HepG2 (cell line): ENCODE data around the gene ITGB6.

Source experiments
- EP300 ChIP-seq, 3 experiments: sonication (generic) in 1 of 3; formaldehyde crosslinking in 1 of 3; IDR thresholded peaks; 2 replicates each; pipeline versions ENCODE4 v1.5.1 to v1.6.1; 2011 to 2020; ENCODE audit warnings: low read depth in 2 of 3, low read length in 2 of 3, borderline replicate concordance in 1 of 3, improper control_type of control experiment in 1 of 3, mild to moderate bottlenecking in 1 of 3, missing genetic modification reagents in 1 of 3, moderate library complexity in 1 of 3
- MTF1 ChIP-seq: sonication (generic); formaldehyde crosslinking; IDR thresholded peaks from 2 replicates; pipeline ENCODE4 v1.5.0; 2020; ENCODE audit warnings: missing genetic modification reagents
- MYNN ChIP-seq: sonication (generic); formaldehyde crosslinking; IDR thresholded peaks from 2 replicates; pipeline ENCODE4 v1.4.0; 2020; ENCODE audit warnings: mild to moderate bottlenecking, low read depth, missing genetic modification reagents
- RFXAP ChIP-seq: sonication (generic); formaldehyde crosslinking; IDR thresholded peaks from 2 replicates; pipeline ENCODE4 v1.4.0; 2020; ENCODE audit warnings: missing genetic modification reagents, borderline replicate concordance
- SMC3 ChIP-seq: IDR thresholded peaks from 2 replicates; pipeline ENCODE4 v1.6.1; 2011; ENCODE audit warnings: low read length, improper control_type of control experiment
- SP2 ChIP-seq: sonication (generic); formaldehyde crosslinking; IDR thresholded peaks from 2 replicates; pipeline ENCODE4 v1.5.1; 2020; ENCODE audit warnings: mild to moderate bottlenecking, missing genetic modification reagents
- SRF ChIP-seq: IDR thresholded peaks from 2 replicates; pipeline ENCODE4 v1.6.1; 2011; ENCODE audit warnings: mild to moderate bottlenecking, low read depth, low read length, moderate library complexity
- ZNF143 ChIP-seq: sonication (generic); formaldehyde crosslinking; IDR thresholded peaks from 2 replicates; pipeline ENCODE4 v1.4.0; 2020; ENCODE audit warnings: missing genetic modification reagents
- ZSCAN20 ChIP-seq: sonication (generic); formaldehyde crosslinking; IDR thresholded peaks from 2 replicates; pipeline ENCODE4 v1.4.0; 2020; ENCODE audit warnings: missing genetic modification reagents, mild to moderate bottlenecking, borderline replicate concordance
- TF ChIP-seq, protein P1 (sequence below): IDR thresholded peaks from 2 replicates; pipeline ENCODE4 v1.6.1; 2012; ENCODE audit warnings: inconsistent platforms

DNA sequence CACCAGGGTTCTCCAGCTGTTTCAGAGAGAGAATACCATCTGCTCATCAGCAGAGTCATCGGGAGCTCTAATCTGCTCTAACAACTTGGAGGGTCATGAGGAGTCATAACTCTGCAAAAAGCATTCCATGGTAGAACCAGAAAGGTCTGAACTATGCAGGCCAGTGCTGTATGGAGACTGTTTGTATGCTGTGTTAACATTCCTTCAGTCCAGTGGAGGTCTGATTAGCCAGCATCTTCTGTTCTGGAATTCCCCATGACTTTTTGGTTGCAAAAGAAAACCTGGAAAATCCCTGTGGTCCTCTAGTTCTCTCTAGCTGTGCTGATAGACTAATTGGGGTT is 9.4 kb upstream of the ITGB6 start:
- TF ChIP-seq SP2 (CRISPR knock-in tag): no peak
- TF ChIP-seq ZSCAN20 (CRISPR knock-in tag): no peak
- TF ChIP-seq RFXAP (CRISPR knock-in tag): no peak
- no peak for TF ChIP-seq SMC3
- TF ChIP-seq, protein P1, sequence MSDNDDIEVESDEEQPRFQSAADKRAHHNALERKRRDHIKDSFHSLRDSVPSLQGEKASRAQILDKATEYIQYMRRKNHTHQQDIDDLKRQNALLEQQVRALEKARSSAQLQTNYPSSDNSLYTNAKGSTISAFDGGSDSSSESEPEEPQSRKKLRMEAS: no peak
- TF ChIP-seq ZNF143 (CRISPR knock-in tag): no peak
- TF ChIP-seq MTF1 (CRISPR knock-in tag): no peak
- no peak for TF ChIP-seq EP300 (IDR thresholded peaks at IDR 0.05; ENCODE audit: low read depth in 2 of 2, low read length in 2 of 2)
- TF ChIP-seq EP300 (CRISPR knock-in tag; IDR thresholded peaks at IDR 0.05; ENCODE audit: borderline replicate concordance): no peak
- no peak for TF ChIP-seq MYNN
- TF ChIP-seq SRF: no peak
